MM.1S (cell line): ENCODE measurements around the gene NDUFB8.

ENCODE experiments used
- DNase-seq: peaks from one replicate; pipeline ENCODE4 v3.0.0-alpha.2; 2015
- H2AFZ ChIP-seq: fragments of 300-600 bp; sonication (generic); 2 replicates; pipeline ENCODE4 v1.6.0; 2016; ENCODE audit warnings: antibody characterized with exemption, low read length
- H3F3A ChIP-seq: fragments of 300-600 bp; sonication (generic); 2 replicates; pipeline ENCODE4 v1.6.1; 2016; ENCODE audit warnings: mild to moderate bottlenecking, antibody characterized with exemption, low read length, moderate library complexity, mixed read lengths; ENCODE audit not compliant: insufficient read depth
- H3K27ac ChIP-seq: fragments of 300-600 bp; sonication (generic); 2 replicates; pipeline ENCODE4 v1.5.1; 2016; ENCODE audit warnings: mild to moderate bottlenecking, low read length
- H3K27me3 ChIP-seq: fragments of 300-600 bp; sonication (generic); replicated peaks from 2 replicates; pipeline ENCODE4 v1.6.0; 2016; ENCODE audit warnings: low read length; ENCODE audit not compliant: insufficient read depth
- H3K36me3 ChIP-seq: fragments of 300-600 bp; sonication (generic); replicated peaks from 2 replicates; pipeline ENCODE4 v1.6.1; 2016; ENCODE audit warnings: mild to moderate bottlenecking, low read length, mixed read lengths; ENCODE audit not compliant: insufficient read depth
- H3K4me1 ChIP-seq: fragments of 300-600 bp; sonication (generic); 2 replicates; pipeline ENCODE4 v1.6.1; 2016; ENCODE audit warnings: low read length, mixed read lengths
- H3K4me2 ChIP-seq: fragments of 300-600 bp; sonication (generic); 2 replicates; pipeline ENCODE4 v1.6.0; 2016; ENCODE audit warnings: low read depth, low read length
- H3K4me3 ChIP-seq: fragments of 300-600 bp; sonication (generic); 2 replicates; pipeline ENCODE4 v1.5.1; 2016; ENCODE audit warnings: low read length, mixed read lengths
- H3K79me2 ChIP-seq: fragments of 300-600 bp; sonication (generic); 2 replicates; pipeline ENCODE4 v1.6.1; 2016; ENCODE audit warnings: mixed run types, low read length, mixed read lengths
- H3K9ac ChIP-seq: fragments of 300-600 bp; sonication (generic); 2 replicates; pipeline ENCODE4 v1.6.1; 2016; ENCODE audit warnings: low read length, mixed read lengths
- H3K9me2 ChIP-seq: fragments of 300-600 bp; sonication (generic); replicated peaks from 2 replicates; pipeline ENCODE4 v1.6.1; 2016; ENCODE audit warnings: mild to moderate bottlenecking, low read length, mixed read lengths; ENCODE audit not compliant: insufficient read depth
- H3K9me3 ChIP-seq: fragments of 300-600 bp; sonication (generic); replicated peaks from 2 replicates; pipeline ENCODE4 v1.6.1; 2016; ENCODE audit warnings: mild to moderate bottlenecking, low read length, mixed read lengths; ENCODE audit not compliant: insufficient read depth
- H4K20me1 ChIP-seq: fragments of 300-600 bp; sonication (generic); 2 replicates; pipeline ENCODE4 v1.6.1; 2016; ENCODE audit warnings: mild to moderate bottlenecking, low read length, moderate library complexity, mixed read lengths; ENCODE audit not compliant: insufficient read depth
- CTCF ChIP-seq: fragments of 300-600 bp; sonication (generic); IDR thresholded peaks from 2 replicates; pipeline ENCODE4 v1.5.1; 2016; ENCODE audit warnings: antibody characterized with exemption, low read length, mixed read lengths
- EZH2 ChIP-seq: fragments of 300-600 bp; sonication (generic); optimal IDR thresholded peaks from 2 replicates; pipeline ENCODE3; 2017; ENCODE audit warnings: low read depth, mild to moderate bottlenecking, antibody characterized with exemption, low read length, mixed read lengths
- EZH2phosphoT487 ChIP-seq: fragments of 300-600 bp; sonication (generic); IDR thresholded peaks from 2 replicates; pipeline ENCODE4 v1.6.1; 2018; ENCODE audit warnings: antibody characterized with exemption, low read length

Gene NDUFB8

GRCh38 chr10:100553929-100554328 lies 24.3 kb upstream of the NDUFB8 start:
- no peaks in the 10 kb centered on the region for H3K36me3 ChIP-seq
- no peak overlapping the region for H3K9ac ChIP-seq
- H2AFZ ChIP-seq, result no peak overlapping the region
- no peak for DNase-seq
- no peaks in the 10 kb centered on the region for H3K4me1 ChIP-seq
- H3K27me3 ChIP-seq, result no peaks in the 10 kb centered on the region
- H4K20me1 ChIP-seq, result no peaks in the 10 kb centered on the region
- H3K9me3 ChIP-seq, result no peaks in the 10 kb centered on the region
- no peaks in the 10 kb centered on the region for H3F3A ChIP-seq
- no peak overlapping the region for H3K27ac ChIP-seq
- no peaks in the 10 kb centered on the region for H3K9me2 ChIP-seq
- no peak overlapping the region for H3K4me2 ChIP-seq
- TF ChIP-seq EZH2phosphoT487 (no peak), CTCF (no peak), EZH2 (no peak)
- no peak overlapping the region for H3K4me3 ChIP-seq
- no peaks in the 10 kb centered on the region for H3K79me2 ChIP-seq

- H3K79me2 ChIP-seq, result no peaks in the 10 kb centered on the region
- no peak for TF ChIP-seq EZH2phosphoT487
- no peak for TF ChIP-seq CTCF
- TF ChIP-seq EZH2, result no peak
- H3K27me3 ChIP-seq, result no peaks in the 10 kb centered on the region
- H3K4me3 ChIP-seq, result no peak overlapping the region
- no peaks in the 10 kb centered on the region for H3F3A ChIP-seq
- no peaks in the 10 kb centered on the region for H3K9me3 ChIP-seq
- no peaks in the 10 kb centered on the region for H3K4me1 ChIP-seq
- H4K20me1 ChIP-seq, result no peaks in the 10 kb centered on the region
- H3K27ac ChIP-seq, result no peak overlapping the region
- no peaks in the 10 kb centered on the region for H3K9me2 ChIP-seq
- no peak overlapping the region for H3K4me2 ChIP-seq
- no peak for DNase-seq
- H2AFZ ChIP-seq, result no peak overlapping the region
- no peaks in the 10 kb centered on the region; the same call in 1 of the 2 replicates for H3K36me3 ChIP-seq
- no peak overlapping the region for H3K9ac ChIP-seq
Observed at GRCh38 chr10:100551738-100552137, 22.1 kb upstream of the NDUFB8 start.

GRCh38 chr10:100551196-100551595 lies 21.5 kb upstream of the NDUFB8 start:
- no peak overlapping the region for H3K4me2 ChIP-seq
- H2AFZ ChIP-seq, result no peak overlapping the region
- H3K4me3 ChIP-seq, result no peak overlapping the region
- no peaks in the 10 kb centered on the region for H3K79me2 ChIP-seq
- no peaks in the 10 kb centered on the region for H3K4me1 ChIP-seq
- H3K9me2 ChIP-seq, result no peaks in the 10 kb centered on the region
- no peaks in the 10 kb centered on the region for H3K9me3 ChIP-seq
- H3K36me3 ChIP-seq, result no peaks in the 10 kb centered on the region; the same call in 1 of the 2 replicates
- no peaks in the 10 kb centered on the region for H3F3A ChIP-seq
- TF ChIP-seq EZH2 (no peak), CTCF (no peak), EZH2phosphoT487 (no peak)
- H3K27me3 ChIP-seq, result no peaks in the 10 kb centered on the region
- no peak for DNase-seq
- no peak overlapping the region for H3K27ac ChIP-seq
- no peak overlapping the region for H3K9ac ChIP-seq
- no peaks in the 10 kb centered on the region for H4K20me1 ChIP-seq

- Histone ChIP-seq H3K27me3 (no peaks in the 10 kb centered on the region), H3K4me2 (no peak overlapping the region), H3K4me3 (no peak overlapping the region), H3K36me3 (peaks cover 6% of the 10 kb centered on the region), H3K9me3 (no peaks in the 10 kb centered on the region), H4K20me1 (no peaks in the 10 kb centered on the region), H3K27ac (no peak overlapping the region), H3K9ac (no peak overlapping the region), H3K9me2 (no peaks in the 10 kb centered on the region), H3K79me2 (no peaks in the 10 kb centered on the region), H3F3A (no peaks in the 10 kb centered on the region), H3K4me1 (no peaks in the 10 kb centered on the region), H2AFZ (no peak overlapping the region)
- no peak for DNase-seq
- TF ChIP-seq EZH2phosphoT487, result no peak
Observed at GRCh38 chr10:100544950-100545349, 15.3 kb upstream of the NDUFB8 start.
